Measurements from ENCODE around the gene PRRG3. TPM values are rescaled to one million over a fixed set of nuclear protein-coding genes. Genes with fewer than 3 reads are reported as not detected.

The PRRG3 gene
- total RNA-seq, 3 donors from 2014 or later, result 1.3 to 2.3 (median 1.8) TPM

DNA sequence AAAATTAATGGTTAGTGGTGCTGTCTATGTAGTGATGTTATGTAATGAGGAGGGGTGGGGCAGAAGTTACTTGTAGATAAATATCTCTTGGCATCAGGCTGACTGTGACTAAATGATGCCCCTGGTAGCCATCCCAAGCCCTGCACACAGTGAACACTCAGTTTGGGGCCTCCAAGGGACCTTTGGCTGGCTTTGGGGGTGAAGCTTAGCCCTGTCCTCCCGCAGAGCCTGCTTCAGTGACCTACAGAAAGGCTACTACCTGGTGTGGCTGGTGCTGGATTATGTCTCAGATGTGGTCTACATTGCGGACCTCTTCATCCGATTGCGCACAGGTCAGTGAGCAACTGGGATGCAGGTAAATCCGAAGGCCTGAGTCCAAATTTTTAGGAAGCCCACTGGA lies 47.1 kb downstream of the PRRG3 start:
- Histone ChIP-seq H3K27ac (no peak overlapping the region), H3K4me3 (no peak overlapping the region), H3K36me3 (no peaks in the 10 kb centered on the region), H3K27me3 (peaks cover 0 to 36% of the 10 kb centered on the region in 2 donors), H3K9me3 (no peaks in the 10 kb centered on the region), H3K4me1 (no peaks in the 10 kb centered on the region)
- TF ChIP-seq POLR2A (IDR thresholded peaks at IDR 0.05) (no peak), POLR2AphosphoS5 (IDR thresholded peaks at IDR 0.05) (no peak)
- TF ChIP-seq, protein P1, sequence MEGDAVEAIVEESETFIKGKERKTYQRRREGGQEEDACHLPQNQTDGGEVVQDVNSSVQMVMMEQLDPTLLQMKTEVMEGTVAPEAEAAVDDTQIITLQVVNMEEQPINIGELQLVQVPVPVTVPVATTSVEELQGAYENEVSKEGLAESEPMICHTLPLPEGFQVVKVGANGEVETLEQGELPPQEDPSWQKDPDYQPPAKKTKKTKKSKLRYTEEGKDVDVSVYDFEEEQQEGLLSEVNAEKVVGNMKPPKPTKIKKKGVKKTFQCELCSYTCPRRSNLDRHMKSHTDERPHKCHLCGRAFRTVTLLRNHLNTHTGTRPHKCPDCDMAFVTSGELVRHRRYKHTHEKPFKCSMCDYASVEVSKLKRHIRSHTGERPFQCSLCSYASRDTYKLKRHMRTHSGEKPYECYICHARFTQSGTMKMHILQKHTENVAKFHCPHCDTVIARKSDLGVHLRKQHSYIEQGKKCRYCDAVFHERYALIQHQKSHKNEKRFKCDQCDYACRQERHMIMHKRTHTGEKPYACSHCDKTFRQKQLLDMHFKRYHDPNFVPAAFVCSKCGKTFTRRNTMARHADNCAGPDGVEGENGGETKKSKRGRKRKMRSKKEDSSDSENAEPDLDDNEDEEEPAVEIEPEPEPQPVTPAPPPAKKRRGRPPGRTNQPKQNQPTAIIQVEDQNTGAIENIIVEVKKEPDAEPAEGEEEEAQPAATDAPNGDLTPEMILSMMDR (IDR thresholded peaks at IDR 0.05), result no peak
- DNase-seq (ENCODE audit: low spot score in 2 of 2), result no peak
- intact Hi-C loops (cut with DNase I; ENCODE audit: low total_unique reads), result no loop called here

DNA sequence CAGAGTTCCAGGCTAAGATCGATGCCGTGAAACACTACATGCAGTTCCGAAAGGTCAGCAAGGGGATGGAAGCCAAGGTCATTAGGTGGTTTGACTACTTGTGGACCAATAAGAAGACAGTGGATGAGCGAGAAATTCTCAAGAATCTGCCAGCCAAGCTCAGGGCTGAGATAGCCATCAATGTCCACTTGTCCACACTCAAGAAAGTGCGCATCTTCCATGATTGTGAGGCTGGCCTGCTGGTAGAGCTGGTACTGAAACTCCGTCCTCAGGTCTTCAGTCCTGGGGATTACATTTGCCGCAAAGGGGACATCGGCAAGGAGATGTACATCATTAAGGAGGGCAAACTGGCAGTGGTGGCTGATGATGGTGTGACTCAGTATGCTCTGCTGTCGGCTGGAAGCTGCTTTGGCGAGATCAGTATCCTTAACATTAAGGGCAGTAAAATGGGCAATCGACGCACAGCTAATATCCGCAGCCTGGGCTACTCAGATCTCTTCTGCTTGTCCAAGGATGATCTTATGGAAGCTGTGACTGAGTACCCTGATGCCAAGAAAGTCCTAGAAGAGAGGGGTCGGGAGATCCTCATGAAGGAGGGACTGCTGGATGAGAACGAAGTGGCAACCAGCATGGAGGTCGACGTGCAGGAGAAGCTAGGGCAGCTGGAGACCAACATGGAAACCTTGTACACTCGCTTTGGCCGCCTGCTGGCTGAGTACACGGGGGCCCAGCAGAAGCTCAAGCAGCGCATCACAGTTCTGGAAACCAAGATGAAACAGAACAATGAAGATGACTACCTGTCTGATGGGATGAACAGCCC lies 48.6 kb downstream of the PRRG3 start:
- H3K9me3 ChIP-seq, result no peaks in the 10 kb centered on the region
- intact Hi-C loops (cut with DNase I; ENCODE audit: low total_unique reads), result no loop called here
- DNase-seq (ENCODE audit: low spot score in 2 of 2), result no peak
- peaks cover 0 to 30% of the 10 kb centered on the region in 2 donors for H3K27me3 ChIP-seq
- no peak overlapping the region for H3K27ac ChIP-seq
- no peaks in the 10 kb centered on the region for H3K36me3 ChIP-seq
- no peak for TF ChIP-seq POLR2AphosphoS5 (IDR thresholded peaks at IDR 0.05)
- TF ChIP-seq, protein P1 (IDR thresholded peaks at IDR 0.05), result no peak
- no peak for TF ChIP-seq POLR2A (IDR thresholded peaks at IDR 0.05)
- no peaks in the 10 kb centered on the region for H3K4me1 ChIP-seq
- H3K4me3 ChIP-seq, result no peak overlapping the region

DNA sequence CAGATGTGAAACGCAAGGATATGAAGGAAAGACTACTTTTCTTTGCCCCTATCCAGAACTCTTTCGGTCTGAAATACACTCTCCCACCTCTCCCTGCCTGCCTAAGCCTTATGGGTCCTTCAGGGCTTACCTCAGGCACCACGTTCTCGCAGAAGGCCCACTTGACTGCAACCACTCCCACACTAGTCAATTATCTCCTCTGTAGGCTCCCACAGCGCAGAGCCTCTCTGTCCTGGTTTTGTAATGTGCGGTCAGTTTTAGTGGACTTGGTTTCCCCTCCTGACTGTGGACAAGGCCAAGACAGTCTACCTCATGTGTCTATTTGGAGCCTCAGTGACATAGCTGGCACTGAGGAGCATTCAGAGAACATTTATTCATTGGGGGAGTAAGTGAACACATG lies 50.4 kb downstream of the PRRG3 start:
- Histone ChIP-seq H3K4me1 (no peaks in the 10 kb centered on the region), H3K27ac (no peak overlapping the region), H3K36me3 (no peaks in the 10 kb centered on the region), H3K4me3 (no peak overlapping the region), H3K27me3 (peaks cover 0 to 27% of the 10 kb centered on the region in 2 donors), H3K9me3 (no peaks in the 10 kb centered on the region)
- intact Hi-C loops (cut with DNase I; ENCODE audit: low total_unique reads), result no loop called here
- no peak for DNase-seq (ENCODE audit: low spot score in 2 of 2)
- TF ChIP-seq POLR2AphosphoS5 (IDR thresholded peaks at IDR 0.05), result no peak
- TF ChIP-seq, protein P1 (IDR thresholded peaks at IDR 0.05), result no peak
- no peak for TF ChIP-seq POLR2A (IDR thresholded peaks at IDR 0.05)

DNA sequence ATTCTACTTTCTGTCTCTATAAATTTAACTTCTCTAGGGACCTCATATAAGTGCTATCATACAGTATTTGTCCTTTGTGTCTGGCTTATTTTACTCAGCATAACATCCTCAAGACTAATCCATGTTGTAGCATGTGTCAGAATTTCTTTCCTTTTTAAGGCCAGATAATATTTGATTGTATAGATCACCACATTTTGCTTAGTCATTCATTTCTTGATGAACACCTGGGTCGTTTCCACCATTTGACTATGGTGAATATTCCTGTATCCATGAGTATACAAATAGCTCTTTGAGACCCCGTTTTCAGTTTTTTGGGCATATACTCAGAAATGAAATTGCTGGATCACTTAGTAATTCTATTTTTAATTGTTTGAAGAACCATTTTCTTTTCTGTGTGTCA lies 51.2 kb downstream of the PRRG3 start:
- no peak overlapping the region for H3K4me3 ChIP-seq
- no peaks in the 10 kb centered on the region for H3K36me3 ChIP-seq
- H3K27ac ChIP-seq, result no peak overlapping the region
- peaks cover 0 to 27% of the 10 kb centered on the region in 2 donors for H3K27me3 ChIP-seq
- TF ChIP-seq, protein P1 (IDR thresholded peaks at IDR 0.05), result no peak
- no peak for TF ChIP-seq POLR2AphosphoS5 (IDR thresholded peaks at IDR 0.05)
- no peaks in the 10 kb centered on the region for H3K4me1 ChIP-seq
- DNase-seq (ENCODE audit: low spot score in 2 of 2), result no peak
- H3K9me3 ChIP-seq, result no peaks in the 10 kb centered on the region
- intact Hi-C loops (cut with DNase I; ENCODE audit: low total_unique reads), result no loop called here

DNA sequence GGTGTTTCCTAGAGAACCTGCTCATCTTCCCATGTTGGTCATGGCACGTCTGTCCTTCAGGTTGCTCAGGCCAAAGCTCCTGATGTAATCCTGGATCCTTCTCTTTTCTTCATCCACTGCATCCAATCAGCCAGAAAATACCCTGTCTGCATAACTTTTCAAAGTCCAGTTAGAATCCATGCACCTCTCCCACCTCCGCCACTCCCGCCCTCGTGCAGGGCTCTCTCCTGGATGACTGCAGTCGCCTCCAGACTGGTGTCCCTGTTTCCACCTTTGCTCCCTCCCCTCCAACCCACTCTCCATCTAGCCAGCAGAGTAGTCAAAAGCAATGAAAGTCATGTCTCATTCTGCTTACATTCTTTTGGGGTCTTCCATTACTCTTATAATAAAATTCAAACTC lies 55.3 kb downstream of the PRRG3 start:
- no peaks in the 10 kb centered on the region for H3K36me3 ChIP-seq
- H3K4me3 ChIP-seq, result no peak overlapping the region
- no peak for DNase-seq (ENCODE audit: low spot score in 2 of 2)
- no peaks in the 10 kb centered on the region for H3K9me3 ChIP-seq
- intact Hi-C loops (cut with DNase I; ENCODE audit: low total_unique reads), result no loop called here
- H3K27ac ChIP-seq, result no peak overlapping the region
- TF ChIP-seq, protein P1 (IDR thresholded peaks at IDR 0.05), result no peak
- TF ChIP-seq POLR2A (IDR thresholded peaks at IDR 0.05), result no peak
- no peak for TF ChIP-seq POLR2AphosphoS5 (IDR thresholded peaks at IDR 0.05)
- H3K4me1 ChIP-seq, result no peaks in the 10 kb centered on the region
- peaks cover 0 to 33% of the 10 kb centered on the region in 2 donors for H3K27me3 ChIP-seq

All from breast epithelium (tissue), 4 donors.